IPS-18c (cell line): Measurements from ENCODE around the gene ATAD3B.

ENCODE experiments used
- H3K4me3 ChIP-seq: 2 replicates; pipeline ENCODE4 v1.7.0; 2013; ENCODE audit warnings: low read depth, mild to moderate bottlenecking, low read length, moderate library complexity; ENCODE audit not compliant: insufficient read depth
- H3K9me3 ChIP-seq: one replicate; pipeline ENCODE4 v1.6.1; 2013; ENCODE audit warnings: mild to moderate bottlenecking, low read length, moderate library complexity; ENCODE audit not compliant: control insufficient read depth, insufficient read depth

ATAD3B gene

DNA sequence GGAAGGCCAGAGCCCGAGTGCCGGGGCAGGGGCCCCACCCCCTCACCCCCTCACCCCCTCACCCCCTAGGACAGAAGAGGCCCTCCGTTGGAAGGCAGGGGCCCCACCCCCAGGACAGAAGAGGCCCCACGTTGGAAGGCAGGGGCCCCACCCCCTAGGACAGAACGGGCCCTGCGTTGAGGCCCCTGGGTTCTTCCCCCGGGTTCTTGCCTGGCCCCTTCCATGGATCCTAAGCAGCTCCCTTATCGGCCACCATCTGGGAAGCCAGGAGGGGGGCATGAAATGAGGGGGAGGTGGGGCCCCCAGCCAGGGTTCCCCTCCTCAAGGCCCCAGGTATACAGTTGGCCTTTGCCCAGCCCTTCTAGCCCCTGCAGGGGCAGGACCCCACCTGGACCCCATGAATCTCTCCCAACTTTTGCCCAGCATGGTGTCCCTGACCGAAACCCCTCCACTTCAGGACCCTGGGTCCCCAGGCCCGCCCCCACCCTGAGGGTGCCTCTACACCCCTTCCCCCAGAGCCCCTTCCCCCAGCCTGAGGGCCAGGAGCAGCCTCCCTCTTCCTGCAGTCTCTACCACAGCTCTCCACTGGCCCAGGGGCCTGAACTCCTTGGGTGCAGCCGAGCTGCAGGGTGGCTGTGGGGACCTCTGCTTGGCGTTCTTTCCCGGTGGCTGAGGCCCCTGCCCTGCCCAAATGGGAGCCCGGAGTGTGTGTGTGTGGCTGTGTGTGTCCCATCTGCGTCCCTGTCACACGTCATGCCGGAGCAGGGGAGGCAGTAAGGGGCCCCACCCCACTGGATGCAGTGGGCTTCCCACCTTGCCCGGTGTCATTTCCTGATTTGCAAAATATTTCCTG, 40.3 kb upstream of the ATAD3B start:
- Histone ChIP-seq H3K9me3 (no peaks in the 10 kb centered on the region), H3K4me3 (no peak overlapping the region)

DNA sequence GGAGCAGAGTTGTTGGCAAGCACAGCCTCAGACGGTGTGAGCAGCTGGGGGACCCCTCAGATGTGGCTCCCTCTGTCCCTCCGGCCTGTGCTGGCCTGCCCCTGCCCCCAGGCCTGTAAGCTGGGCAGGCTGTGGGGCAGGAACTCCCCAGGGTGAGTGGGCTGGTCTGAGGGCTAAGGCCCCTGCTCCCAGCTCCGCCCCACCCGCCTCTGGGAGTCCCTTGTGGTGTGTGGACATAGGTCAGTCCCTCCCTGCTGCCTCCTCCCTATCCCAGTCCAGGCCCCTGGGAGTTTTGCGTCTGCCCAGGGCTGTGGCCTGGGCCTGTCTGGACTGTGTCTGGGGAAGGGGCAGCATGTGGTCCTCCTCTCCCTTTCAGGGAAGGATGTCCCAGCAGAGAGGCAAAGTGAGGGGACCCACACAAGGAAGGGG, 39.7 kb upstream of the ATAD3B start:
- H3K9me3 ChIP-seq, result no peaks in the 10 kb centered on the region
- no peak overlapping the region for H3K4me3 ChIP-seq

GRCh38 chr1:1432274-1432950, 39.2 kb upstream of the ATAD3B start:
- Histone ChIP-seq H3K9me3 (no peaks in the 10 kb centered on the region), H3K4me3 (no peak overlapping the region)

- Histone ChIP-seq H3K4me3 (no peak overlapping the region), H3K9me3 (no peaks in the 10 kb centered on the region)
Measured at GRCh38 chr1:1432951-1433803, 38.4 kb upstream of the ATAD3B start.

- H3K9me3 ChIP-seq, result no peaks in the 10 kb centered on the region
- H3K4me3 ChIP-seq, result peak overlapping the region; percentile 25; the same call in 1 of the 2 replicates
Measured at GRCh38 chr1:1433804-1434130, 37.8 kb upstream of the ATAD3B start.

DNA sequence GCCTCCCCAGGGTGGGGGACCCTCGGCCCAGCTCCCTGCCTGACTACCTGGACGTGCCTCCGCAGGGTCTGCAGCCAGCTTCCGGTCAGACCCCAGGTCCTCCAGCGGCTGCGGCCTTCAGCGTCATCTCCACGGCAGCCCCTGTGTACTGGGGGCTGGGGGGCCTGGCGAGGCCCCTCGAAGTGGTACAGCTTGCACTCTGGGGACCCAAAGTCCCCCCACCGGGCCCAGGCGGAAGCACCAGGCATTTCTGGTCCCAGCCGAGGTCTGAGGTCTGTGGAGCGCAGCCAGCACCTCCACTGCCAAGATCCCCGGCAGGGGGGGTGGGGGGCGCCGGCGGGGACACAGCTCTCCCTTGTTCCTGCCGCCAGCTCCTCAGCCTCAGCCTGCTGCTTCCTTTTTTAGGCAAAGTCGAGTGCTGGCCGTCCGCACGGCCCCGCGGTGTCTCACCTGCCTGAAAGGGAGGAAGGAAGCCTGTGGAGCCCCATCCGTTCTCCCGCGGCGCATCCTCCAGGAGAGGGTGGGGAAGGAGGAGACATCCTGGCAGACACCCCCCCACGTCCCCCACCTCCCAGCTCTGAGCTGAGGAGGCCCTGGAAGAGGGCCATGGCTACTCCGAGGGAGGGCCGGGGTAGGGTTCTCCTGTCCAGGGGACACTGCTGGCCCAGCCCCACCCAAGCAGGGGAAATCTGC, 37.3 kb upstream of the ATAD3B start:
- peak overlapping the region; percentile 62 for H3K4me3 ChIP-seq
- H3K9me3 ChIP-seq, result no peaks in the 10 kb centered on the region

- H3K4me3 ChIP-seq, result peak overlapping the region; percentile 62
- no peaks in the 10 kb centered on the region for H3K9me3 ChIP-seq
Measured at GRCh38 chr1:1434824-1435105, 36.8 kb upstream of the ATAD3B start.

DNA sequence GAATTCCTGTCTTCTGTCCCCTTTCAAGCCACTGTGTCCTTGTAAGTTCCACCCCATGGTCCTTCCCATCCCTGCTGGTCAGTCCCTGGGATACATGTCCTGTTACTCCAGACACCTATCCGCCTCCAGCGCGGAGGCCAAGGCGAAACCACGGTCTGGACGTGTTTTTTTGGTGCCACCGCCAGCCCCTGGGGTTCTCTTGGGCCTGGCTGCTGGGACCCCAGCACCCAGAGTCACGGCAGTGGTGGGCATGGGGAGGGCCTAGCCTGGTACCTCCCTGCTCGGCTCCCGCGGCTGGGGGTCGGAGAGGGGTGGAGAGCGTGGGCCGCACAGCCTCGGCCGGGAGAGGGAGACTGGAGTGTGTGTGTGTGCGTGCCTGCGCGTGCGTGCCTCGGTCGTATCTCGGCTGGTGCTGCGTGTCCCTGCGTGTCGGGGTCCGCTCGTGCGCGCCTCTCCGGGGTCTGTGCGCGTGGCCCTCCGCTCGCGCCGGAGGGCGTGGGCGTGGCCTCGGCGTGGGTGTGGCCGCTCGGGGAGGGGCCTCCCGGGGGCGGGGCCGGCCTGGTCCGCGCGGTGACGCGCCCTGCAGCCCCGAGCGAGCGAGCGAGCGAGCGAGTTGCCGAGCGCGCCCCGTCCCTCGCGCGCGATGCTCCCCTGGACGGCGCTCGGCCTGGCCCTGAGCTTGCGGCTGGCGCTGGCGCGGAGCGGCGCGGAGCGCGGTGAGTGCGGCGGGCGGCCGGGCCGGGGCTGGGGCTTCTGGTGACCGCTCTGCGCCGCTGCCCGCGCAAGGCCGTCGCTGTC, 36.3 kb upstream of the ATAD3B start, which contains the start of gene VWA1:
Gene VWA1 (plus strand): TSS at position 585 of the 798 bp plus-strand sequence. CDS start 59 bp downstream, at position 644.
- no peaks in the 10 kb centered on the region for H3K9me3 ChIP-seq
- H3K4me3 ChIP-seq, result peak within 1 kb of the TSS; percentile 62

DNA sequence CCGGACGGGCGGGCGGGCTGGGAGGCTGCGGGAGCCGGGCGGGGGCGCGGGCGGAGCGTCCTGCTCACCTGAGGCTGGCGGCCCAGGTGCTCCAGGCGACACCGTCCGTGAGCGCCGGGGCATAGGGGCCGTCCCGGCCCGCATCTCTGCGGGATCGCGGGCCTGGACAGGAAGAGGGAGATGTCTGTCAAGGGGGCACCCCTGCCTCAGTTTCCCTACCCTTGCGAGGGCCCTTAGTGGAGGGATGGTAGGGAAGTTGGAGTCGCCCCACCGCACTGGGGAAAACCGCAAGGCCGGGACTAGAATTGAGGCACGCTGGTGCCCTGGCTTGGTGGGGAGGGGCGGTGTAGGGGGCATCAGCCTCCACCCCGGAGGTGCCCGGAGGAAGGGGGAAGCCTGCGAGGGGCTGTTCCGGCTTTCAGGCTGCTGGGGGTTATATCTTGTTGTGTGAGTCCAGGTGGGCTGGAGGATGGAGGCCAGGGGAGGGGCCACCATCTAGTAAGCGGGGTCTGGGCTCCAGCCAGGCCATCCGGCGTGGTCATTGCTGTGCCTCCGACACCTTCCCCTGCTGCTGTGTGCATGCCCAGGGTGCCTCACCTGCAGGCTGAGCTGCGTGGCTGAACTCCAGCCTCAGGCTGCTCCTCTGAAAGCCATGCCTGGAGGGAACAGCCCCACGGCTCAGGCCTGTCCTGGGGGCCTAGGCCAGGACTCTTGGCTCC, 35.5 kb upstream of the ATAD3B start:
- Histone ChIP-seq H3K9me3 (no peaks in the 10 kb centered on the region), H3K4me3 (peak overlapping the region; percentile 62)

GRCh38 chr1:1436630-1437032, 34.9 kb upstream of the ATAD3B start:
- Histone ChIP-seq H3K9me3 (no peaks in the 10 kb centered on the region), H3K4me3 (peak overlapping the region; percentile 62)

DNA sequence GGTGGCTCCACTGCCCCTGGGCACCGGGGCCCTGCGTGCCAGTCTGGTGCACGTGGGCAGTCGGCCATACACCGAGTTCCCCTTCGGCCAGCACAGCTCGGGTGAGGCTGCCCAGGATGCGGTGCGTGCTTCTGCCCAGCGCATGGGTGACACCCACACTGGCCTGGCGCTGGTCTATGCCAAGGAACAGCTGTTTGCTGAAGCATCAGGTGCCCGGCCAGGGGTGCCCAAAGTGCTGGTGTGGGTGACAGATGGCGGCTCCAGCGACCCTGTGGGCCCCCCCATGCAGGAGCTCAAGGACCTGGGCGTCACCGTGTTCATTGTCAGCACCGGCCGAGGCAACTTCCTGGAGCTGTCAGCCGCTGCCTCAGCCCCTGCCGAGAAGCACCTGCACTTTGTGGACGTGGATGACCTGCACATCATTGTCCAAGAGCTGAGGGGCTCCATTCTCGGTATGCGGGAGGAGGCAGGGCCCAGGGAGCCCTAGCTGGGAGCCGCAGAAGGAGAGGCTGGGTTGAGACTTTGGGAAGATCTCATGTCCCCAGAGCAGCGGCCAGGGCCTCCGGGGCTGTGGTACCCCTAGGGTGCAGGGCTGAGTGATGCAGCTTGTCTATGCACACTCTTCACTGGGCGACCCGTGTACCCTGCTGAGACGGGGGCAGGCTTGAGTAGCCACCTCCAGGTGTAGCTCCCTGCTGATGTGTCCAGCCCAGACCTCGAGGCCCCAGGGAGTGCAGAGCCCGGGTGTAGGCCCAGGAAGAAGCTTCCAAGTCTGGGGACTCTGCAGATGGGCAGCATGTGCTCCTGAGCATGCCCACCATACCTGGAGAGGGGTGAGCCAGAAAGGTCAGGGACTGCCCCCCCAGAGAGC, 34.3 kb upstream of the ATAD3B start:
- no peak overlapping the region for H3K4me3 ChIP-seq
- no peaks in the 10 kb centered on the region for H3K9me3 ChIP-seq

GRCh38 chr1:1437904-1438376, 33.6 kb upstream of the ATAD3B start:
- Histone ChIP-seq H3K4me3 (no peak overlapping the region), H3K9me3 (no peaks in the 10 kb centered on the region)

DNA sequence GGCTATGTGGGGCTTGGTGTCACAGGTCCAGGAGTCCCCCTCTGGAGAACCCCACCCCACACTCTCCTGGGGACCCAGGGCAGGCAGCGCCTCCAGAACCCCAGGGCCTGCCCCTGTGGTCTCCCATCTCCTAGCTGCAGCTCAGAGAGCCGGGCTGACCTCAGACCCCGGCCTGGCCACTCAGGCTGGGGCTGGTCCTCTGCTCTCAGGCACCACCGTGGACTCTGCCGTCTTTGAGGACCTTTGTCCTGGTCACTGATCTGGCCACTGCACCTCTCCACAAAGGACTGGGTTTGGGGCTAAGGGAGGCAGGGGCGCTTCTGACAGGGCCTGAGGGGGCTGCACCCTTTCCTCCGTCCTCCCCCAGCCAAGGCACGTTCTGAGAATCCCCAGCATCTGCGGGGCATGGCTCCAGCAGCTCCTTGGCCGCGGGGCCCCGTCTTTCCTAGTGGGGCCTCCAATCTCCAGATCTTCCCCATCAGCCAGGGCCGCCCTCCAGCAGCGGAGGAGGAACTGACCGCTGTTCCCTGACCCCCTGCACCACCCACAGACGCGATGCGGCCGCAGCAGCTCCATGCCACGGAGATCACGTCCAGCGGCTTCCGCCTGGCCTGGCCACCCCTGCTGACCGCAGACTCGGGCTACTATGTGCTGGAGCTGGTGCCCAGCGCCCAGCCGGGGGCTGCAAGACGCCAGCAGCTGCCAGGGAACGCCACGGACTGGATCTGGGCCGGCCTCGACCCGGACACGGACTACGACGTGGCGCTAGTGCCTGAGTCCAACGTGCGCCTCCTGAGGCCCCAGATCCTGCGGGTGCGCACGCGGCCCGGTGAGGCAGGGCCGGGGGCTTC, 32.8 kb upstream of the ATAD3B start:
- Histone ChIP-seq H3K4me3 (no peak overlapping the region), H3K9me3 (no peaks in the 10 kb centered on the region)

DNA sequence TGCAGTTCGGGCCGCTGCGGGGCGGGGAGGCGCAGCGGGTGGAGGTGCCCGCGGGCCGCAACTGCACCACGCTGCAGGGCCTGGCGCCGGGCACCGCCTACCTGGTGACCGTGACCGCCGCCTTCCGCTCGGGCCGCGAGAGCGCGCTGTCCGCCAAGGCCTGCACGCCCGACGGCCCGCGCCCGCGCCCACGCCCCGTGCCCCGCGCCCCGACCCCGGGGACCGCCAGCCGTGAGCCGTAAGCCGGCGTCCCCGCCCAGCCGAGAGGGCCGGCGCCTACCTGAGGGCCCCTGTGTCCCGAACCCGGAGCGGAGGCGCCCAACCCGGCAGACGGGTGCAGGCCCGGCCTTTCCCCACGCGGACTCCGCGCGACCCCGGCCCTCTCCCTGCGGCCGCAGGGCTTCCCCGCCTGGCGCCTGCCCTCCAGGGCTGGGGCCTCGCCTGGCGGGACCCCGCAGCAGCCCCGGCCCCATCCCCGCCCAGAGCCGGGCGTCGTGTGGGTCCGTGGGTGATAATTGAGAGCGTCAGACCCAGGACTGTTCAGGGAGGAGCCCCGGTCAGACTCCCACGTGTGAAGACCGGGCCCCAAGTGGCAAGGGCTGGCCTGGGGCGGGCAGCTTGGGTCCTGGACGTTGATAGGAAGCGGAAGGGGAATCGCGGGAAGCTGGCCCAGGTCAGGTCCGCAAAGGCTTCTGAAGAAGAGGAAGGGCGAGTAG, 31.9 kb upstream of the ATAD3B start:
- no peaks in the 10 kb centered on the region for H3K9me3 ChIP-seq

More for the DNA sequence above, 31.9 kb upstream of the ATAD3B start:
- no peak overlapping the region for H3K4me3 ChIP-seq
